ENCODE results near the gene ITM2C.

ITM2C gene

DNA sequence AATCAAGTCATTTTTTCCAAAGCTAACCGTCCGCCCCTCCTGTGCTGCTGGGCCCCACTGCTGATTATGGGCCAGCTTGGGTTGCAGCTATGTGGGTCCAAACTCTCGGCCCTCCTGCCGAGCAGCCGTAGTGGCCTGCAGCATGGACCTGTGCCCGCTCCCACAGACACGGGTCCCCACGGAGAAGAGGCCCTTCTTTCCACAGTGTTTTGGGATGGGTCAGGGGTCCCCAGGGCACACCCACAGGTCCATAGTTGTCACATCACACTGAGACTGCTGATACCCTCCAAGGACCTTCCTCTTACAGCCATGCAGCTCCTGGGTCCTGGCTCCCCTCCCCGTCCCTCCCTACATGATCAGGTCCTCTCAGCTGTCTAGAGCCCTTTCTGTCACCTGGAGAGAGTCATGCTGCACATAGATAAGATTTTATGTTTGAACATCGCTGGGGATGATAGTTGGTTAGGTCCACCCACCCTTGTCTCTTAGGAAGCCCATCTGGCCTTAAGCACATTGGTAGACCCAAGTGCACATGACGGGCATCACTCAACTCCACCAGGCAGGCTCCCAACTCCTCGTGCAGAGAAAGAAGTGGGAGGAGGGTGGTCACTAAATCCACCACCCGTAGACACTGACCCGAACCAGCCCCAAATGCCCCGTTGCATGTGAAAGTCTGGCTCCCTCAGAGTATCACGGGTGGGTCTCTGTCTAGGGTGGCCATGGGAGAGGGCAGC is 42.8 kb downstream of the ITM2C start:
- no peak for DNase-seq (ENCODE audit: low read depth in 2 of 2)

DNA sequence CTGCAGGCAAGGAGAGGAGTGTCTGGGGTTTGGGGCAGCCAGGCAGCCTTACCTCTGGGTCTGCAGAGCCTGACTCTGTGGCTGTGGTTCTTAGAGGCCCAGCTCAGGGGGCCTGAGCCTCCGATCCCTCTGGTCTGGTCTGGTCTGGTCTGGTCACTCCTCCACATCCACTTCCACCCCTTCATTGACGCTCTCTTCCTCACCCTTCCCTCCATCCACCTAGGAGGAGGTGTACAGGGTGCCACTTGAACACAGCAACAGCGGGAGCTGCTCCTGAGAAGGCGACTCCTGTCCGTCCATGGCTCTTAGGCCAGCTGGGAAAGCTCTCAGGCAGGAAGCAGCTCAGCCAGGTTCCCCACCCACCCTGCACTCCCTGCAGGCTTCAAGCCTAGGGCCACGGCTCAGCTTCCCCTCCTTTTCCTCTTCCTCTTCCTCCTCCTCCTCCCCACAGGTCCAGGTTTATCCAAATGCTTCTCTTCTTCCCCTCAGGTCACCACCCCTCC is 43.4 kb downstream of the ITM2C start:
- no peak for DNase-seq (ENCODE audit: low read depth in 2 of 2)

- DNase-seq (ENCODE audit: low read depth in 2 of 2), result peak; percentile 63 to 75
These were observed 44.0 kb downstream of the ITM2C start for GRCh38 chr2:230908595-230909191.

GRCh38 chr2:230909841-230910545 is 45.3 kb downstream of the ITM2C start:
- no peak for DNase-seq (ENCODE audit: low read depth in 2 of 2)

DNA sequence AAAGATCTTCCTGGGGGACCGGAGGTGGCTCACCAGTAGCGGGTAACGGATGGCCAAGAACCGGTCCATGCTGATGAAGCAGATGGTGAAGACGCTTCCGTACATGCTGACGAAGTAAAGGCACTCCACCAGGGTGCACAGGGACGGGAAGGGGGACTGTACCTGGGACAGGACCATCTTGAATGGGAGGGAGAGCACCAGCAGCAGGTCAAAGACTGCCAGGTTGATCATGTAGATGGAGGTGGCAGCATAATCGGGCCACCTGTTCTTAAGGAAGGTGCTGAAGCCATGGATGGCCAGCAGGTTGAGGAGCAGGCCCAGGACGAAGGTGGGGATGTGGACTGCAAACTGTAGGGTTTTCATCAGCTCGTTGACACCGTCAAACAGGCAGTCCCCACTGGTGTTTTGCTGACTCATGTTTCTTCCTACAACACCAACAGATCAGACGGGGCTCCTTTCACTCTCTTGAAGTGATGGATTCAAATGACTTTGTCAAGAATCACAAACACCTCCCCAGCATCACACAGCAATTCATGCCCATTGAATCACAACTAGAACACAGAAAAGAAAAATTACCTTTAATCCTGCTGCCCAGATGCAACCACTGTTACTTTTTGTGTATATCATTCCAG is 45.9 kb downstream of the ITM2C start:
- no peak for DNase-seq (ENCODE audit: low read depth in 2 of 2)

- DNase-seq (ENCODE audit: low read depth in 2 of 2), result no peak
These were observed 47.3 kb downstream of the ITM2C start for GRCh38 chr2:230912046-230912445.

- DNase-seq (ENCODE audit: low read depth in 2 of 2), result no peak
These were observed 48.0 kb downstream of the ITM2C start for GRCh38 chr2:230912724-230913123.

DNA sequence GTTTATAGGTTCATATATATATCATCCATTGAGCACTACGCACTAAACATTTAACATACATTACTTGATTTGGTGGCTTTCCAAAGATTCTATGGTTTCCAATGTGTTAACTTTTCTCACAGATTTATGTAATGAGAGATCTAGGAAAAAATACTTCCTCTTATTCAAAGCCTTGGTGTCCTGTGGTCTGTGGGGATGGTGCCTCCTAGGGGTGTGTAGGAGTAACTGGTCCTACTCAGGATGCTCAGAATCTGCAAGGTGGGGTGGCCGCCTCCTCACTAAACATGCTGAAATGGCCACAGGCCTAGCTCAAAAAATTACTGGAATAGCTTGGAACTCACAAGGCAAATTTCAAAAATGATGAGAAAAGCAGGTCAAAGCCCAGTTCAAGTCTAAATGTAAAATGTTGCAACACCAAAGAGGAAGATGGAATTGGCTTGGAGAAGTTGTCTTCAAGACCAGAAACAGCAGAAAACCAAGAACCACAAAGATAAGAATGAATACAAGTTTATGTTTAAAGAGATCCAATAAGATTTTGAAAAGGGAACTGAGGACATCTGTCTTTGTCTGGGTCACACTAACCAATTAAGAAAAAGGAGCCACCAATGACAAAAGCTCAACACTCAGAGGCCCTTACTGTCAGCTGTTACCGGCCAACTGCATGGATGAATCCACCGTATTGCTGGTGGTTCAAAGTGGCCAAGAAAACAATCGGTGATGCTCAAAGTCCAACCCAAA is 48.8 kb downstream of the ITM2C start:
- DNase-seq (ENCODE audit: low read depth in 2 of 2), result no peak

- DNase-seq (ENCODE audit: low read depth in 2 of 2), result no peak
These were observed 50.1 kb downstream of the ITM2C start for GRCh38 chr2:230914886-230915285.

DNA sequence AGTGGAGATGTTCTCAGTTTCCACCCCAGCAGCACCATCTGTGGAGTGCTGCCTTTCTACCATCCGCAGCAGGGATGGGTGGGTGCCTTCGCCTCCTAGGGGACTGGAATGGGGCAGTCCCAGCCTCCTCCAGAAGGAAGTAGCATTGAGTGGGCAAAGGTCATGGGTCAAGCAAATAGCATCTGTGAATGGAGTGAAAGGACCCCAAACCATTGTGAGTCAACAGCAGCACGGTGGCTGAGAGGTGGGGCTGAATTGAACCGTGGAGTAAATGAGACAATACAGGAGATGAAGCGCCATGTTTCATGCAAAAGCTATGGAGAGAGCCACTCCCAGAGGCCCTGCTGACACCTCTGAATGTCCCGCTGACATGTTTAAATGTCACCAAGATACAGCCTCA is 50.6 kb downstream of the ITM2C start:
- no peak for DNase-seq (ENCODE audit: low read depth in 2 of 2)

DNA sequence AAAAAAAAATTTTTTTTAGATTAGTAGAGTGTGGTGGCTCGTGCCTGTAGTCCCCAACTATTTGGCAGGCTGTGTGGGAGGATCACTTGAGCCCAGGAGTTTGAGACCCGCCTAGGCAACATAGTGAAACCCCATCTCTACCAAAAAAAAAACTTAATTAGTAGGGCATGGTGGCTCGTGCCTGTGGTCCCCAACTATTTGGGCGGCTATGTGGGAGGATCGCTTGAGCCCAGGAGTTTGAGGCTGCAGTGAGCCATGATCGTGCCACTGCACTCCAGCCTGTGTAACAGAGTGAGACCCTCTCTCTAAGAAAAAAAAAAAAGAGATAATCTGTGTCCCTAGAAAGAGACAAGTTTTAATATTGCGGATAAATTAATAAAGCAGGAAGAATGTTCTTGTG is 51.5 kb downstream of the ITM2C start:
- DNase-seq (ENCODE audit: low read depth in 2 of 2), result no peak

DNA sequence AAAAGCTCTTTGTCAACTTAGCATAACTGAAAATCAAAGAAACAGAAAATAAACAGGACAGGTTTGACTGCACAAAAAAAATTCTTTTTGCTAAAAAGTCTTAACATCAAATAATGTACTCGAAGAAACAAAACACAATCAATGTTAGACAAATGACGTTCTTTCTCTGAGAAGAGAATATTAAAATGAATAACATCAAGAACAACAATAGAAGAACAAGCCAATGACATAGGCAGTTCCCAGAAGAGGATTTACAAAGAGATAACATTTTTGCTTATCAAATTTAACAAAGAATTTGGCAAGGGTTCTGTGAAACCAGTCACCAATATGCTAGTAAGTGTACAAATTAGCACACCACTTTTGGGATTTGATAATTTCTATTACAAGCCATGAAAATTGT is 54.5 kb downstream of the ITM2C start:
- no peak for DNase-seq (ENCODE audit: low read depth in 2 of 2)

DNA sequence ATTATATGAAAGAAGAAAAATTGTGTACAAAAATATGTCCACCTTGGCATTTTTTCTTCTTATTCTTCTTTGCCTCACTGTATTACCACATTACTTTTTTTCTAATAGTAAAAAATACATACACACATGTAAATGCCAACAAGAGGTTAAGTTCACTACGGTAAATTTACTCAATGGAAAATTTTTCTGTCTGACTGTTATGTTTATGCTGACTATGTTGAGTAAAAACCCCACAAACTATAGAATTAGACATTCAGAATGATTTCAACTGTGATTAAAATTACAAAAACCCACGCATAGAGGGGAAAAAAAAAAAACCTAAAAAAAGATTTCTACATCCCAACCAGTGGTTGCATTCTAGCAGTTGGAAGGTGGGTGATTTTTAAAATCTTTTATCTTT is 54.9 kb downstream of the ITM2C start:
- DNase-seq (ENCODE audit: low read depth in 2 of 2), result no peak

GRCh38 chr2:230920167-230920566 is 55.4 kb downstream of the ITM2C start:
- DNase-seq (ENCODE audit: low read depth in 2 of 2), result no peak

- DNase-seq (ENCODE audit: low read depth in 2 of 2), result no peak
These were observed 57.3 kb downstream of the ITM2C start for GRCh38 chr2:230921806-230922595.

DNA sequence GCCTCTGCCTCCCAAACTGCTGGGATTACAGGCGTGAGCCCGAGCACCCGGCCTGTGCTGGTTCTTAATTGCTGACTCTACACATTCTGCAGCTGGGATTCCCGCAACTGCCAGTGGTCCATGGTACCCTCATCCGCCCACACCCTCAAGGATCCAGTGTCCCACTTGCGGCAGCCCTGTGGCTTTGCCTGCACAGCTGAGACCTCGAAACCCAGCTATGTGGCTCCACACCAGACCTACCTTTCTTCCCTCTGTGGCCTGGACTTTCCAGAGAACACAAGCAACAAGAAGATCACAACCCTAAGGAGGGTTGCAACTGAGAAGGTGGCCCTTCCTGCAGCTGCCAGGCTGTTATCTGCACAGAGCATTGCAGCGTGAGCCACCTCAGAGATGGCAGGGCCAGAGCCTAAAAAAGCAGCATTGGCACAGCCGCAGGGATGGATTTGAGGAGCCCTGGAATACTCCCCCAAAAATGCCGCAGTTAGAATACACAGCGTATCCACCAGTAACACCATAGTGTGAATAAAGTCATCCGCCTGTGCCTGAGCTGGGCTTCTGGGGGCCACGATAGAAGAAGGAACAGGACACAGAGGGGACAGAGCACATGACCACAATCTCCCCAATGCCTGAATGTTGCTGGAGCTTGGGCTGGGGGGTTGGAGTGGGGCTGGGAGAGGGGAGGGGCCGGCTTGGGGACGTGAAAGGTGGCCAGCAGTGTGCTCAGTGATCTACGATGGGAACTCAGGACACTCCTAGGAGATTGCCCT is 58.4 kb downstream of the ITM2C start:
- no peak for DNase-seq (ENCODE audit: low read depth in 2 of 2)

DNA sequence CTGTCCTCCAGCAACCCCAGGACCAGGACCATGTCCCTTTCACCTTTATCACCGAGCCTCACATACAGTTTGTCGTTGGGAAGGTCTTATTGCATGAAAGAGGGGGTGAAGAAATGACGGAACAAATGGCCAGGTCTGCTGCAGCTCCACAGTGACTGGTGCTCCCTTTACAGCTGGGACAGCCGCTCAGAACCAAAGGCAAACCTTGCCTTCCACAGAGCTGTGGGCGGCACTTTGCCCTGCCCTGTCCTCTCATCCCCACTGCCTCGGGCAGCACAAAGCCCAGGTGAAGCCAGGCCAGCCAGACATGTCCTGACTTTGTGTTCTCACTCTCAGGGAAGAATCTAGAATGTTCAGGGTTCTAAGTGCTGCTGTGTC is 59.3 kb downstream of the ITM2C start:
- no peak for DNase-seq (ENCODE audit: low read depth in 2 of 2)

GRCh38 chr2:230924470-230925341 is 60.0 kb downstream of the ITM2C start, which contains the start of gene GPR55:
TSS of gene GPR55 (minus strand) at chr2:230925242. CDS start at chr2:230910962, 14,280 bp downstream.
- DNase-seq (ENCODE audit: low read depth in 2 of 2), result peak; percentile 69 to 73

DNA sequence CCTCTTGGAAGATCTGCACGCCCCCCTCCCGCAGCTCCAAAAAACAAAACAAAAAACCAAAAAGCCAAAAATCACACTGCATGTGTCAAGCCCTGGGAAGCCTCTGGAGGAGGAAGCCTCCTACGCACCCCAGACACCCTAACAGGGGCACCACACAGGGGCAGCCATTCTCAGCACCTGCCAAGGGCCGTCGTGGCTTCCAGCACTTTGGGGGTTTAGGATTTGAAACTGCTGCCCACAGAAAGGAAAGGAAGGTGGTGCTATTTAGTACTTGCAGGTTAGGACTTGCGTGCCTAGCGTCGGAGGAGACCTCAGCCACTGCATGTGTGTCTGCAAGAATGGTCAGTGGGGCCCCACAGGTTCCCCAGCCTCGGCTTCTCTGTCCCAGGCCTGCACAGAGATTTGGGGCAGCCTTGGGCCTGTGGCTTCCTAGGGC is 60.7 kb downstream of the ITM2C start:
- DNase-seq (ENCODE audit: low read depth in 2 of 2), result no peak

Data from stimulated activated CD4-positive, alpha-beta T cell treated with anti-CD3 and anti-CD28 coated beads, Interleukin-15, amount 100 ng/mL, for 48 hours (primary cell).